Right atrium auricular region (tissue), 2 donors: ENCODE data around the gene CLDN16. TPM values are rescaled to one million over a fixed set of nuclear protein-coding genes. Genes with fewer than 3 reads are reported as not detected.
A peak's percentile ranks its signal among the peaks of the same experiment; 100 is the strongest.

Source experiments
- DNase-seq: peaks from one replicate; pipeline ENCODE4 v3.0.0-alpha.2; 2019; ENCODE audit warnings: low spot score
- H3K27ac ChIP-seq, 2 donors: fragments of 200-600 bp; sonication (generic); 1 replicate in 1 of 2; 2 replicates in 1 of 2; pipeline ENCODE4 v1.5.1; 2016 to 2019
- H3K27me3 ChIP-seq, 2 donors: fragments of 200-600 bp; sonication (generic); one replicate each; pipeline versions ENCODE4 v1.5.1 to v1.6.0; 2017 to 2019
- H3K36me3 ChIP-seq: fragments of 200-600 bp; sonication (generic); one replicate; pipeline ENCODE4 v1.5.1; 2016
- H3K4me1 ChIP-seq, 2 donors: fragments of 200-600 bp; sonication (generic); one replicate each; pipeline versions ENCODE4 v1.5.1 to v1.6.0; 2017 to 2019
- H3K4me3 ChIP-seq, 2 donors: fragments of 200-600 bp; sonication (generic); 1 replicate in 1 of 2; 2 replicates in 1 of 2; pipeline ENCODE4 v1.5.1; 2017 to 2019; ENCODE audit warnings: mild to moderate bottlenecking in 1 of 2, moderate library complexity in 1 of 2
- H3K9me3 ChIP-seq, 2 donors: fragments of 200-600 bp; sonication (generic); one replicate each; pipeline ENCODE4 v1.5.1; 2019
- total RNA-seq, 2 donors: library from RNA; depleted of rRNA; stranded (reverse); fragments of >200 nt; gene quantifications; one replicate each; pipeline ENCODE4 v1.1.0, GENCODE V29; 2016
- TF ChIP-seq, protein P1 (sequence below), 2 donors: fragments of 200-600 bp; sonication (generic); IDR thresholded peaks; one replicate each; pipeline ENCODE4 v1.5.1; 2019; ENCODE audit warnings: antibody characterized with exemption in 2 of 2

The CLDN16 gene, protein sequence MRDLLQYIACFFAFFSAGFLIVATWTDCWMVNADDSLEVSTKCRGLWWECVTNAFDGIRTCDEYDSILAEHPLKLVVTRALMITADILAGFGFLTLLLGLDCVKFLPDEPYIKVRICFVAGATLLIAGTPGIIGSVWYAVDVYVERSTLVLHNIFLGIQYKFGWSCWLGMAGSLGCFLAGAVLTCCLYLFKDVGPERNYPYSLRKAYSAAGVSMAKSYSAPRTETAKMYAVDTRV
- total RNA-seq, result under 1 TPM in 1 of 2 donors, not detected in 1; 0.16 TPM

- Histone ChIP-seq H3K4me3 (no peak within 1 kb of the TSS), H3K27me3 (no peaks in the 10 kb centered on the region), H3K4me1 (no peaks in the 10 kb centered on the region), H3K27ac (no peak within 1 kb of the TSS), H3K9me3 (no peaks in the 10 kb centered on the region), H3K36me3 (no peaks in the 10 kb centered on the region)
- TF ChIP-seq, protein P1, sequence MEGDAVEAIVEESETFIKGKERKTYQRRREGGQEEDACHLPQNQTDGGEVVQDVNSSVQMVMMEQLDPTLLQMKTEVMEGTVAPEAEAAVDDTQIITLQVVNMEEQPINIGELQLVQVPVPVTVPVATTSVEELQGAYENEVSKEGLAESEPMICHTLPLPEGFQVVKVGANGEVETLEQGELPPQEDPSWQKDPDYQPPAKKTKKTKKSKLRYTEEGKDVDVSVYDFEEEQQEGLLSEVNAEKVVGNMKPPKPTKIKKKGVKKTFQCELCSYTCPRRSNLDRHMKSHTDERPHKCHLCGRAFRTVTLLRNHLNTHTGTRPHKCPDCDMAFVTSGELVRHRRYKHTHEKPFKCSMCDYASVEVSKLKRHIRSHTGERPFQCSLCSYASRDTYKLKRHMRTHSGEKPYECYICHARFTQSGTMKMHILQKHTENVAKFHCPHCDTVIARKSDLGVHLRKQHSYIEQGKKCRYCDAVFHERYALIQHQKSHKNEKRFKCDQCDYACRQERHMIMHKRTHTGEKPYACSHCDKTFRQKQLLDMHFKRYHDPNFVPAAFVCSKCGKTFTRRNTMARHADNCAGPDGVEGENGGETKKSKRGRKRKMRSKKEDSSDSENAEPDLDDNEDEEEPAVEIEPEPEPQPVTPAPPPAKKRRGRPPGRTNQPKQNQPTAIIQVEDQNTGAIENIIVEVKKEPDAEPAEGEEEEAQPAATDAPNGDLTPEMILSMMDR (IDR thresholded peaks at IDR 0.05), result no peak
- DNase-seq, result no peak
Observed at GRCh38 chr3:190387578-190388213, at the start of gene CLDN16. Gene CLDN16 (plus strand): TSS chr3:190388163. CDS start chr3:190388330, 167 bp downstream.

DNA sequence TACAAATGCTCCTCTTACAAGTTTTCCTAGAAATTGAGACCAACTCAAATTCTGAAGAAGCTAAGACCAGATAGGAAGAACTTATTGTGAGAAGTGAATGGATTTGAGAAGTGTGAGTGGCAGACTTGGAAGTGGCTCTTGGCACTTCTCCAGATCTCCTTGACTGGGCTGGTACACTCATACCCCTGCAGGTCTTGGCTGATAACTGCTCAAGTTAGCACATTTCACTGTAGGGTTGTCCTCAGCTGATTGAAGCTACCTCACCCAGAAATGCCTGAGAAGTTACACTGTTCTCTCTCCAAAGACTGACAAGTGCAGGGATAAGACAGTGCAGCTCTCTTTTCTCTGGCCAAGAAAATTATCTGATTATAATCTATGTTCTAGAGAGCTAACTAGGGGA, 49.2 kb upstream of the CLDN16 start:
- H3K4me1 ChIP-seq, result peaks cover 0 to 10% of the 10 kb centered on the region in 2 donors
- no peaks in the 10 kb centered on the region for H3K9me3 ChIP-seq
- DNase-seq, result no peak
- H3K27me3 ChIP-seq, result no peaks in the 10 kb centered on the region
- no peak overlapping the region for H3K4me3 ChIP-seq
- TF ChIP-seq, protein P1 (IDR thresholded peaks at IDR 0.05), result no peak
- no peaks in the 10 kb centered on the region for H3K36me3 ChIP-seq
- no peak overlapping the region for H3K27ac ChIP-seq

DNA sequence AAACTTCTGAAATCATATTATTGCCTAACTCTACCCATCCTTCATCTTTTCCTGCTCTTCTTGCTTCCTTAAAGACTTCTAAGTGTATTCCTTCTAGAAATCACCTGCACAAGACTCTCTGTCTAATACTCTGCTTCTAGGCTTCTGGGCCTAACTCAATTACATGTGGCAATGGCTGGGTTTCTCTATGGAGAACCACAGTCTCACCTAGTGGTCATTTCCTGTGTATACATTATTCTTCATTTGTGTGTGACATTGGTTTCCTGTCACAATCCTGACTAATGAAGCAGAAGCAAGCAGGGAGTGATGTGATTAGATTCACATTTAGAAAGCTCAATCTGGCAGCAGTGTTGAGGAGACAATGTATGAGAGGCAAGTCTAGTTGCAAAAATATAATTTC, 48.8 kb upstream of the CLDN16 start:
- TF ChIP-seq, protein P1 (IDR thresholded peaks at IDR 0.05), result peak in 1 of 2 donors; percentile 9

DNA sequence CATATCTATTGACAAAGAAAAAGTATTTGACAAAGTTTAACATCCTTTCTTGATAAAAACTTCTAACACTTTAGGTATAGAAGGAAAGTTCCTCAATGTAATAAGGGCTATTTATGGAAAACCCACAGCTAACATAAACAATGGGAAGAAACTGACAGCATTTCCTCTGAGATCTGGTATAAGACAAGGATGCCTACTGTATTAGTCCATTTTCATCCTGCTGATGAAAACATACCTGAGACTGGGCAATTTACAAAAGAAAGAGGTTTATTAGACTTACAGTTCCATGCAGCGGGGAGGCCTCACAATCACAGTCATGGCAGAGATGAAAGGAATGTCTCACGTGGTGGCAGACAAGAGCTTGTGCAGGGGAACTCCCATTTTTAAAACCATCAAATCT, 47.9 kb upstream of the CLDN16 start:
- no peak for DNase-seq
- Histone ChIP-seq H3K4me1 (peaks cover 0 to 17% of the 10 kb centered on the region in 2 donors), H3K36me3 (no peaks in the 10 kb centered on the region), H3K9me3 (no peaks in the 10 kb centered on the region), H3K4me3 (no peak overlapping the region), H3K27me3 (no peaks in the 10 kb centered on the region), H3K27ac (no peak overlapping the region)
- TF ChIP-seq, protein P1 (IDR thresholded peaks at IDR 0.05), result no peak

More for the DNA sequence above, 48.8 kb upstream of the CLDN16 start:
- H3K9me3 ChIP-seq, result no peaks in the 10 kb centered on the region
- no peak overlapping the region for H3K4me3 ChIP-seq
- peaks cover 0 to 10% of the 10 kb centered on the region in 2 donors for H3K4me1 ChIP-seq
- DNase-seq, result no peak
- no peaks in the 10 kb centered on the region for H3K36me3 ChIP-seq
- H3K27me3 ChIP-seq, result no peaks in the 10 kb centered on the region
- H3K27ac ChIP-seq, result no peak overlapping the region

GRCh38 chr3:190345027-190345821, 42.7 kb upstream of the CLDN16 start:
- Histone ChIP-seq H3K27me3 (no peaks in the 10 kb centered on the region), H3K4me1 (peaks cover 0 to 15% of the 10 kb centered on the region in 2 donors), H3K36me3 (no peaks in the 10 kb centered on the region), H3K4me3 (no peak overlapping the region), H3K9me3 (no peaks in the 10 kb centered on the region), H3K27ac (peak overlapping the region; percentile 46 to 61)
- TF ChIP-seq, protein P1 (IDR thresholded peaks at IDR 0.05), result no peak
- no peak for DNase-seq
